Left ventricle myocardium superior (tissue), 1 donor: ENCODE results near the gene PPARG. TPM values are rescaled to one million over a fixed set of nuclear protein-coding genes. Genes with fewer than 3 reads are reported as not detected.
"Not testable (repeated sequence)": the region's sequence is repeated elsewhere in the genome, so short reads cannot be mapped to it uniquely, and the experiment has no call there.

ENCODE experiments used
- ATAC-seq: fragments of 200-7000 bp; cut with Tn5 transposase; one replicate; pipeline ENCODE4 v1.9.1; 2020; ENCODE audit warnings: mild to moderate bottlenecking, moderate library complexity
- DNase-seq: peaks from one replicate; pipeline ENCODE4 v3.0.0-alpha.2; 2020
- intact Hi-C: fragments of 100-400 bp; cut with micrococcal nuclease; formaldehyde crosslinking; loops from one replicate; pipeline ENCODE4 v1.11.0; 2022
- total RNA-seq: library from RNA; stranded (reverse); fragmentation: NEBNext Ultra II Directional; extraction: Animal tissue kit (Norgen Biotek cat#: 25700); gene quantifications from one replicate; pipeline ENCODE4 v1.2.1, GENCODE V29; 2021
- donor health status: DM: no; HTN: yes; CAD: no; lungs with severe emphysema.

Gene PPARG
- total RNA-seq, 1 donor from 2014 or later: 24.0 TPM

- intact Hi-C loops: no loop called here
- ATAC-seq (no peak), DNase-seq (no peak)
Observed at GRCh38 chr3:12465151-12465835, 176.4 kb downstream of the PPARG start.

GRCh38 chr3:12465836-12466225 lies 177.0 kb downstream of the PPARG start:
- DNase-seq (no peak), ATAC-seq (no peak)
- intact Hi-C loops: no loop called here

DNA sequence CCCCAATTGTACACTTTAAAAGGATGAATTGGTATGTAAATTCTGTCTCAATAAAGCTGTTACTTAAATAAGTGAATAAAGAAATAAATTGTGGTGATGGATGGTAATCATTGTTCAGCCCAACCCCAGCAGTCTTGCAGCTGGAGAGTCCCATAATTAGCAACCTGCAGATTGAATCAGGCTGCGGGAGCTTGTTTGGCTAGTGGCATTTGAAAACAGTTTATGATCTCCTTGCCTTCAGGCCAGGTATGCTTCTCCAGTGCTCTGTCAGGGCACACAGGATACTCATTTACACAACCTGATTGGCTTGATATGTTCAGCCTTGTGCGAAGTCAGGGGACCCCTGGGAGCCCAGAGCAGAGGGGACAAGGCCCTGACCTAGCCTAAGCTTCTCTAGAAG lies 178.9 kb downstream of the PPARG start:
- DNase-seq (no peak), ATAC-seq (no peak)
- intact Hi-C loops: no loop called here

DNA sequence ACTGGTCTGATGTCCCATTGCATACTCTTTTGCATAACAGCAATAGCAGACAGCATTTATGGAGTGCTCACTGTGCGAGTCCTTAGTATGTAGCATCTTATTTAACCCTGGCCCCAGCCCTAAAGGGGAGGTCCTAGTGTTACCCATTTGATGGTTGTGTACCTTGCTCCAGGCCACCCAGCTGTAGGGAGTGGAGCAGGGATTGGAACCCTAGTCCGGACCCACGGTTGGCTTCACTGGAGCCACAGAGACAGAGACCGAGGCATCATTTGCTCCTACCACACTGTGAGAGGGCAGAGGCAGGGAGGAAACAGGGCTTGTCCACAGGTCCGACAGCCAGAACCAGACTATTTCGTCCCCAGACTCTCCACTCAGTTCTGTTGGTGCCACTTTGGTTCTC lies 179.4 kb downstream of the PPARG start:
- intact Hi-C loops: no loop called here
- ATAC-seq (no peak), DNase-seq (no peak)

DNA sequence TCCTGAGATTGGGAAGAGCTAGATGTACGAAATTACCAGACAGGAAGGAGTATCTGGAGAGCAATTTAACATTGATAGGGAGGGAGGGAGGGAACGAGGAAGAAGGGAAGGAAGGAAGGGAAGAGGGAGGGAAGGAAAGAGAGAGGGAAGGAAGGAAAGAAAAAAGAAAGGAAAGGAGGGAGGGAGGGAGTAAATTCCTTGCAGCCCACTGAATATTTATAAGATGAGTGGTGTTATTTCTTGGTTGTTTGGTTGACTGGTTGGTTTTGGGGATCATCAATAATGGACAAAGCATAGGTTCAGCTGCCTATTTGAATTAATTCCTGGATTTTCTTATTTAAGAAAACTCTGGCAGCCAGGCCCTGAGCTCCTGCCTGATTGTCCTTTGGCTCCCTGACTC lies 179.9 kb downstream of the PPARG start:
- intact Hi-C loops: no loop called here
- DNase-seq (no peak), ATAC-seq (no peak)

GRCh38 chr3:12469222-12469621 lies 180.4 kb downstream of the PPARG start:
- ATAC-seq, intact Hi-C loops, DNase-seq: not testable (repeated sequence)

DNA sequence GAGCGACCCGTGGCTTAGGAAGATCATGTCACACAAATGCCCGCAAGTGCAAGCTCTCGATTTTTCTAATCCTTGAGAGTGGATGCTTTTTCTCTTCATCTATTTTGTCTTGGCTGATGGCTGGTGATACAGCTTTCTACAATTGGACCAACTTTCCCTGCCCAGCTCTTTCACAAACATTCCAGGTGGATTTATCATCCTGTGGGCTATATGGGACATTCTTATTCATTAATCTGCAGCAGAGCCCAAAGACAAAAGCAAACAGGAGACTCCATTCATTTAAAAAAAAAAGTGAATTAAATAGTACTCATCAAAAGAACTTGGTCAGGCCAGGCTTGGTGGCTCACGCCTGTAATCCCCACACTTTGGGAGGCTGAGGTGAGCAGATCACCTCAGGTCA lies 181.2 kb downstream of the PPARG start:
- intact Hi-C loops: no loop called here
- no peak for DNase-seq
- ATAC-seq: no peak

DNA sequence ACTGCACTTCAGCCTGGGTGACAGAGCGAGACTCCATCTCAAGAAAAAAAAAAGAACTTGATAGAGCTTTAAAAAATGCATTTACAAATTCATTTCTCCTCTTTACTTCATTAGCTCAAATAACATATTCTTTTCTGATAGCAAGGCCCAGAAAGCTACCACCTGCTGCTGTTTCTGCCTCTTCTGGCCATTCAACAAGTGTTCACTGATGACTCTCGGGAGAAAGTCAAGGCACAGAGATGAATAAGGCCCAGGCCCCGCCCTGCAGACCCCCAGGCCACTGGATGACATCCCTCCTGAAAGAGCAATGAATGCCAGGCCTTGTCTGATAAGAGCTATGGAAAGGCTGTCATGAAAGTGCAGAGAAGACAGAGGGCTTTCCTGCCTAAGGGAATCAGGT lies 181.8 kb downstream of the PPARG start:
- ATAC-seq: no peak
- intact Hi-C loops: no loop called here

GRCh38 chr3:12471241-12471640 lies 182.4 kb downstream of the PPARG start:
- DNase-seq: no peak
- no peak for ATAC-seq
- intact Hi-C loops: no loop called here

More for the DNA sequence above, 181.8 kb downstream of the PPARG start:
- no peak for DNase-seq

DNA sequence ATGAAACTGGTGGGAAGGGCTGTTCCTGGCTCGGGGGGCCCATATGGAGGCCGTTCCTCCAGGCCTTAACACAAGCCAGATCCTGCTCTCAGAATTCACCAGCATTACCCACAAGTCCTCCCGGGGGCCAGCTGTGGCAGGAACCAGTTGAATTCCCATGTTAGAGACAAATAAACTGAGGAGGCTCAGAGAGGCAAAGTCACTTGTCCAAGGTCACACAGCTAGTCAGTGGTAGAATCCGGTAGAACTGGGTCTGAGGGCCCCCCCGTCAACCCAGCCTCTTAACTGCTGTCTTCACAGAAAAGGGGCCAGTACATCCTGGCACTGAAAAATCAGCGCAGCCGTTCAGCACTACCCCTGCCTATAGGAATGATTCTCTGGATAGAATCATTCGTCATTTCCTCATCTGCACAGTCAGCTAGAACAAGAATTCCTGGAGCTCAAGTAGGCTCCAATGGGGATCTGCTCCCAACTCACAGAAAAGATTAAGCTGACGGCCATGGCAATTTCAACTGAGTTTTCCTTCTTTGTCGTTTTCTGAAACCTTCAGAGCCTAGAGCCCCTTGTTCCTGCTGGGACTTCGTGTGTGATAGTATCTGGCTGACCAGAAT lies 183.2 kb downstream of the PPARG start:
- ATAC-seq (no peak), DNase-seq (no peak)
- intact Hi-C loops: no loop called here

GRCh38 chr3:12472796-12473195 lies 183.9 kb downstream of the PPARG start:
- ATAC-seq: no peak
- no peak for DNase-seq
- intact Hi-C loops: no loop called here

- no peak for ATAC-seq
- DNase-seq: no peak
- intact Hi-C loops: no loop called here
Observed at GRCh38 chr3:12473511-12473910, 184.6 kb downstream of the PPARG start.

DNA sequence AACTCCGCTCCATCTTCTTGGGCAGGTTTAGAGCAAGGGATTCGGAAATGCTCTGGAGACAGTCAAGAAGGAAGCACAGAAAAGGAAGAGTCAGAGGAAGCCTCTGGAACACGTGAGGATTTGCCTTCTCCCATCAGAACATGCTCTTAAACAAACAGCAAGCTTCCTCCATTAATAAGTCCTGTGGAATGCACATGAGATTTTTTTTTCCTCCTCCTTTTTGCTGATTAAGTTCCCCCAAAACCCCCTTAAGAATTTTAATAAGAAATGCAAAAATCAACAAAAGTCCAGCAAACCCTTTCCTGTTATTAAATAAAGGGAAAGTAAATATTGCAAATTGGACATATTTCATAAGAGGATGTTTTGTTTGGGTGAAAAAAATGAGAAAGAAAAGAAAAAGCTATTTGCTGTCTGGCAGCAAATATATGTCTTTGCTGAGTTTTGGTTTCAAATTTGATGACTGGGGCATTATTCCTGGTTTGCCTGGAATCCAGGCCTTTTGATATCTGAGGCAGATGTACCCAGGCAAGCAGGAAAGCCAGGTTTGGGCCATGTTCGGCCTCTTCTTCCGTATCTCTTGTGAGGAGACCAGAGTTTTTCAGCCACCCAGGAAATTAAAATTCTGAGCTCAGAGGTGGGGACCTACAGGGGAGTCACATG lies 187.5 kb downstream of the PPARG start:
- no peak for DNase-seq
- intact Hi-C loops: no loop called here

GRCh38 chr3:12477256-12477655 lies 188.4 kb downstream of the PPARG start:
- no peak for DNase-seq
- intact Hi-C loops: no loop called here
- no peak for ATAC-seq

More for the DNA sequence above, 187.5 kb downstream of the PPARG start:
- ATAC-seq: no peak

DNA sequence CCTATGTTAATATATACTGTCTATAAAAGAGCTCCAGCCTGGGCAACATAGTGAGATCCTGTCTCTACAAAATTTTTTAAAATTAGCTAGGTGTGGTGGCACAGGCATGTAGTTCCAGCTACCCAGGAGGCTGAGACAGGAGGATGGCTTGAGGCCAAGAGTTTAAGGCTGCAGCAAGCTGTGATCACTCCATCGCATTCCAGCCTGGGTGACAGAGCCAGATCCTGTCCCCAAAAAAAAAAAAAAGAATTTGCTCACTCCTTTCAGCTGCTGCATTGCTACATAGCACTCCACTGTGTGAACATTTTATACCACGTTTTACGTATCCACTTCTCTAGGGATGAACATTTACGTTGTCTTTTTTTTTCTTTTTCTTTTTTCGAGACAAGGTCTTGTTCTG lies 189.5 kb downstream of the PPARG start:
- intact Hi-C loops: no loop called here
- ATAC-seq (no peak), DNase-seq (no peak)

GRCh38 chr3:12479198-12479597 lies 190.3 kb downstream of the PPARG start:
- DNase-seq, intact Hi-C loops, ATAC-seq: not testable (repeated sequence)

GRCh38 chr3:12479919-12480427 lies 191.1 kb downstream of the PPARG start:
- DNase-seq (peak; percentile 40), ATAC-seq (peak; percentile 34)
- intact Hi-C loops: loop anchor here (5.0 kb wide), 2 partner anchors 193 to 343 kb away; partner anchors contain the start of gene PPARG

DNA sequence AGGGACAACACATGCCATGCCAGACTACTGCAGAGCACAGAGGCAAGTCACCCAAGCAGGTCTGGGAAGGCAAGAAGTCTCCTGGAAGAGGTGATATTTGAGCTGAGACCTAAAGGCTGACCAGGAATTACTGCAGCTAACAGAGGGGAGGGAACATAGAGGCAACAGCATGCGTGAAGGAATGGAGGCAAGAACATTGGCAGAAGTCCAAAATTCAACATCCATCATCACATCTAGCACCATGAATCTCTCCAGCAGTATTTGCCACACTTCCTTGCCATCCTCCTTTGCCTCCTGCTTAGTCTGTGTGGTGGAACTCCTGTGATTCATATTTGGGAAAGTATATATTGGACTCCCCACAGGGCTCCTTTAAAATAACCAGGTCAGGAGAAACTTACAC lies 194.5 kb downstream of the PPARG start:
- intact Hi-C loops: loop anchor here (5.0 kb wide), 2 partner anchors 196 to 346 kb away; partner anchors contain the start of gene PPARG
- ATAC-seq (no peak), DNase-seq (no peak)

GRCh38 chr3:12483872-12484197 lies 195.0 kb downstream of the PPARG start:
- ATAC-seq: no peak
- DNase-seq: no peak
- intact Hi-C loops: loop anchor here (5.0 kb wide), 2 partner anchors 197 to 347 kb away; partner anchors contain the start of gene PPARG
